Epithelial cell of esophagus (primary cell): ENCODE results near the gene FUOM.

ENCODE experiments used
- DNase-seq: peaks from one replicate; pipeline ENCODE4 v3.0.0; 2010; ENCODE audit warnings: low read depth
- H3K4me3 ChIP-seq: 2 replicates; pipeline ENCODE4 v1.5.1; 2011; ENCODE audit warnings: mild to moderate bottlenecking, low read length, control low read depth
- TF ChIP-seq, protein P1 (sequence below): IDR thresholded peaks from 2 replicates; pipeline ENCODE4 v1.5.1; 2011; ENCODE audit warnings: low read depth, mild to moderate bottlenecking, low read length, control low read depth, inconsistent platforms; ENCODE audit not compliant: insufficient read depth; ENCODE audit errors: missing control alignments

Gene FUOM

DNA sequence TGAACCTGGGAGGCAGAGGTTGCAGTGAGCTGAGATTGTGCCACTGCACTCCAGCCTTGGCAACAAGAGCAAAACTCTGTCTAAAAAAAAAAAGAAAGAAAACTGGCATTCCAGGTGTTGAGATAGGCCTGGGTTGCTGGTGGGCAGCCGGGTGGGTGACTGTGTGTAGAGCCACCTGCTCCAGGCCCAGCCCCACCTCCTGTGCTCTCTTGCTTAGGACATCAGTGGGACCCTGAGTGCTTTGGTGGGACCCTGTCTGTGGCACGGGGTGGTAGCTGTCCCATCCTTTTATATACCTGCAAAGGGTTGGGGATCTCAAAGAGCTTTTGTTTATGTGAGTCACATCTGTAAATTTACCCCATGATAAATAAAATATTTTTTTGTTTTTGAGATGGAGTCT is 27.4 kb upstream of the FUOM start:
- no peak for DNase-seq
- TF ChIP-seq, protein P1, sequence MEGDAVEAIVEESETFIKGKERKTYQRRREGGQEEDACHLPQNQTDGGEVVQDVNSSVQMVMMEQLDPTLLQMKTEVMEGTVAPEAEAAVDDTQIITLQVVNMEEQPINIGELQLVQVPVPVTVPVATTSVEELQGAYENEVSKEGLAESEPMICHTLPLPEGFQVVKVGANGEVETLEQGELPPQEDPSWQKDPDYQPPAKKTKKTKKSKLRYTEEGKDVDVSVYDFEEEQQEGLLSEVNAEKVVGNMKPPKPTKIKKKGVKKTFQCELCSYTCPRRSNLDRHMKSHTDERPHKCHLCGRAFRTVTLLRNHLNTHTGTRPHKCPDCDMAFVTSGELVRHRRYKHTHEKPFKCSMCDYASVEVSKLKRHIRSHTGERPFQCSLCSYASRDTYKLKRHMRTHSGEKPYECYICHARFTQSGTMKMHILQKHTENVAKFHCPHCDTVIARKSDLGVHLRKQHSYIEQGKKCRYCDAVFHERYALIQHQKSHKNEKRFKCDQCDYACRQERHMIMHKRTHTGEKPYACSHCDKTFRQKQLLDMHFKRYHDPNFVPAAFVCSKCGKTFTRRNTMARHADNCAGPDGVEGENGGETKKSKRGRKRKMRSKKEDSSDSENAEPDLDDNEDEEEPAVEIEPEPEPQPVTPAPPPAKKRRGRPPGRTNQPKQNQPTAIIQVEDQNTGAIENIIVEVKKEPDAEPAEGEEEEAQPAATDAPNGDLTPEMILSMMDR = no peak
- H3K4me3 ChIP-seq = no peak overlapping the region

DNA sequence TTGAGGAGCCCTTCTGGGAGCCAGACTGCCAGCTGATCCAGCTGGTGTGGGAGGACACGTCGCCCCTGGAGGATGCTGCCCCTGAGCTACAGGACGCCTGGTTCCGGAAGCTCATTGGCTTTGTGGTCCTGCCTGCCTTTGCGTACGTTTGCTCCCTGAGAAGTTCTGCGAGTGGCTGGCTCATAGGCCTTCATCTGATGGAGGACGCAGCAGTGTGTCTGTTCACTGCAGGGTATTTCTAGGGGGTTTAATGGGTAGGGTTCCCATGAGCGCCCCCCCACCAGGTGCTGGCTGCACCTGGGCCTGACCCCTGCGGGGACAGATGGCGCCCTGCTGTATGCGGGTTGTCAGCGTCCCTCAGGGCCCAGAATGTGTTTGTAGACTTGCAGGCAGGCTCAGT is 26.3 kb upstream of the FUOM start:
- TF ChIP-seq, protein P1 = no peak
- DNase-seq = no peak
- no peak overlapping the region for H3K4me3 ChIP-seq

DNA sequence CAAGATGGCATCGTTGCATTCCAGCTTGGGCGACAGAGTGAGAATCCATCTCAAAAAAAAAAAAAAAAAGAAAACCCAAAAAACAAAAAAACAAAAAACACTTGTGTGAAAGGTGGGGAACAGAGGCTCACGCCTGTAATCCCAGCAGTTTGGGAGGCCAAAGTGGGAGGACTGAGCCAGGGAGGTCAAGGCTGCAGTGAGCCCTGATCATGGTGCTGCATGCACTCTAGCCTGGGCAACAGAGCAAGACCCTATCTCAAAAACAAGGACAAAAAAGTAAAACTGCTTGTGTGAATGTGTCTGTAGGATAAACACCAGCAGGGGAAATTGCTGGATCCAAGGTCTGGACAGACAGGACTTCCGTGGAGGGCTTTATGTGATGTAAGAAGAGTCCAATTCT is 25.7 kb upstream of the FUOM start:
- no peak for DNase-seq
- TF ChIP-seq, protein P1 = no peak

DNA sequence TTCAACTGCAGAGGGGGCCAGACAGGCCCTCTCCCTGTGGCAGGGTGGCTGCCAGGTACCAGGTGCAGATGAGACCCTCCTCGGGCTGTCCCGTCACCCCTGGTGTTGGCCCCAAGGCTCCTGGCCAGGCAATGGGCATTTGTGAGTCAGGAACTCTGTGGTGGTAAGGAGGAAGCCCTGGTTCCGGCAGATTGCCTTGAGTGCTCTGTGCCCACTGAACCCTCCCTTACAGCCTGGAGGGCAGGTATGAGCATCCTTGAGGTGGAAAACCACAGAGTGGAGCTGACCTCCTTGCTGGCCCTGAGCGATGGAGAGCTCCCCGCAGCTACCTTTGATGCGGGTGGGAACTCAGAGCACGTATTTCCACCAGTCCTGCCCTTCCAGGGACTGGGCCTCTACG is 23.2 kb upstream of the FUOM start:
- no peak for DNase-seq
- H3K4me3 ChIP-seq = no peak overlapping the region
- TF ChIP-seq, protein P1 = no peak

More for the DNA sequence above, 25.7 kb upstream of the FUOM start:
- H3K4me3 ChIP-seq = no peak overlapping the region

DNA sequence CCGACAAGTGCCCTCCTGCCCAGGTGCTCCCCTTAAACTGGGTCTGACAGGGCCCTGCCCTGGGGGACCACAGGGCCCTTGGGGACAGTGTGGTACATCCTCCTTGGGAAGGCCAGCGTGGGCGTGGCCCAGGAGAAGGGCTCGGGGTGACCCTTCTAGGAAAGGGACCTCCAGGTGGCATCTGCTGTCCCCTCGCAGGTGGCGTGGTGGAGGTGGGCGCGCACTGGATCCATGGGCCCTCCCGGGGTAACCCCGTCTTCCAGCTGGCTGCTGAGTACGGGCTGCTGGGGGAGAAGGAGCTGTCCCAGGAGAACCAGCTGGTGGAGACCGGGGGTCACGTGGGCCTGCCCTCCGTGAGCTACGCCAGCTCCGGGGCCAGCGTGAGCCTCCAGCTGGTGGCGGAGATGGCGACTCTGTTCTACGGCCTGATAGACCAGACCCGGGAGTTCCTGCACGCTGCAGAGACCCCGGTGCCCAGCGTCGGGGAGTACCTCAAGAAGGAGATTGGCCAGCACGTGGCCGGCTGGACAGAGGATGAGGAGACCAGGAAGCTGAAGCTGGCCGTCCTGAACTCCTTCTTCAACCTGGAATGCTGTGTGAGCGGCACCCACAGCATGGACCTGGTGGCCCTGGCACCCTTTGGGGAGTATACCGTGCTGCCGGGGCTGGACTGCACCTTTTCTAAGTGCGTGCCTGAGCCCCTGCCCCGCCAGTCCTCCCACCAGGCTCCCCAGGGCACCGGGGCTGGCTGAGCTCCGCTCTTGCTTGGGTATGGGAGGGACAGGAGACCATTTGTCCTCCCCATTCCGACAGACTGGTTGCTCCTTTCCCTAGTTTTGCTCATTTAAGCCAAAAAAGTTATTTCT is 22.2 kb upstream of the FUOM start:
- peak overlapping the region; percentile 40 for H3K4me3 ChIP-seq
- no peak for DNase-seq
- TF ChIP-seq, protein P1 = no peak

DNA sequence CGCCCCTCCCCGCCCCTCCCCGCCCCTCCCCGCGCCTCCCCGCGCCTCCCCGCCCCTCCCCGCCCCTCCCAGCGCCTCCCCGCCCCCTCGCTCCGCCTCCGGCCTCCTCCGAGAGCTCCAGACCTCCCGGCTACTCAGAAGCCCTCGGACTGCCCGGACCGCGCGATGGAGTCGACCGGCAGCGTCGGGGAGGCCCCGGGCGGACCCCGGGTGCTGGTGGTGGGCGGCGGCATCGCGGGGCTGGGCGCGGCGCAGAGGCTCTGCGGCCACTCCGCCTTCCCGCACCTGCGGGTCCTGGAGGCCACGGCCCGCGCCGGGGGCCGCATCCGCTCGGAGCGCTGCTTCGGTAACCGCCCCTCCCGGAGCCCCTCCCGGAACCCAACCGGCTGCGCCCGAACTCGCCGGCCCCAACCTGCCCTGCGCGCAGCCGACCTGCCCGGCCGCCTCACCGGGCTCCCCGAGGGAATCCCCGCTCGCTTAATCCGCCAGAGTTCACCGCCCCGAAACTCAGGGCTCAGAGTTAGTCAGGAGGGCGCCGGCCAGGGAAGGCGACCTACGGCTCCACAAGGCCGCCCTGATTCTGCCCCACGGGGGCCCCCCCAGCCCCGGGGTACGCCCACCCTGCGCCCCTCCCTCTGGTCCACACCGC is 21.5 kb upstream of the FUOM start, which contains the start of gene PAOX:
Gene PAOX (plus strand): TSS at position 111 of the 649 bp plus-strand sequence. CDS start 55 bp downstream, at position 166.
- DNase-seq = peak; percentile 81
- H3K4me3 ChIP-seq = peak within 1 kb of the TSS; percentile 63
- TF ChIP-seq, protein P1 = no peak
